Body of pancreas (tissue), 4 donors: ENCODE results near the gene AEN. TPM values are rescaled to one million over a fixed set of nuclear protein-coding genes. Genes with fewer than 3 reads are reported as not detected.
"Not testable (repeated sequence)": the region's sequence is repeated elsewhere in the genome, so short reads cannot be mapped to it uniquely, and the experiment has no call there.

ENCODE experiments used
- ATAC-seq: fragments of 150-250 bp; one replicate; pipeline ENCODE4 v1.9.1; 2016
- DNase-seq, 4 donors: peaks; one replicate each; pipeline ENCODE4 v3.0.0-alpha.2; 2019
- H3K27ac ChIP-seq, 4 donors: fragments of 200-600 bp; sonication (generic); 1 replicate in 3 of 4; 2 replicates in 1 of 4; pipeline versions ENCODE4 v1.5.1 to v1.6.1; 2016 to 2019; ENCODE audit warnings: mild to moderate bottlenecking in 1 of 4, mixed read lengths in 1 of 4, moderate library complexity in 1 of 4
- H3K27me3 ChIP-seq, 2 donors: fragments of 200-600 bp; sonication (generic); one replicate each; pipeline ENCODE4 v1.6.0; 2016; ENCODE audit warnings: mild to moderate bottlenecking in 1 of 2
- H3K36me3 ChIP-seq, 2 donors: fragments of 200-600 bp; sonication (generic); replicated peaks in 1 of 2; 2 replicates each; pipeline ENCODE4 v1.5.1; 2016; ENCODE audit warnings: low read depth in 2 of 2; ENCODE audit not compliant: insufficient read depth in 1 of 2
- H3K4me1 ChIP-seq: fragments of 200-600 bp; sonication (generic); one replicate; pipeline ENCODE4 v1.6.0; 2016
- H3K4me3 ChIP-seq, 2 donors: fragments of 200-600 bp; sonication (generic); 1 replicate in 1 of 2; 2 replicates in 1 of 2; pipeline ENCODE4 v1.5.1; 2016 to 2019
- H3K9me3 ChIP-seq, 3 donors: fragments of 200-600 bp; sonication (generic); 1 replicate in 2 of 3; 2 replicates in 1 of 3; pipeline ENCODE4 v1.5.1; 2016
- CTCF ChIP-seq, 7 experiments: fragments of 450-650 bp in 4 of 7; fragments of 200-600 bp in 3 of 7; sonication (generic) in 3 of 7; IDR thresholded peaks; one replicate each; pipeline ENCODE4 v1.5.1; 2016 to 2019; ENCODE audit warnings: antibody characterized with exemption in 7 of 7
- POLR2A ChIP-seq, 3 donors: fragments of 450-650 bp; IDR thresholded peaks; one replicate each; pipeline ENCODE4 v1.6.1; 2016; ENCODE audit warnings: antibody characterized with exemption in 3 of 3, mild to moderate bottlenecking in 2 of 3
- WGBS, 2 donors: methylation state at CpG; one replicate each; pipeline ENCODE4 v1.1.5; 2017; 5-methylcytosine and 5-hydroxymethylcytosine counted together
- intact Hi-C: fragments of 100-400 bp; cut with DNase I; formaldehyde crosslinking; loops from one replicate; pipeline ENCODE4 v1.15.1; 2023
- total RNA-seq, 2 donors: library from RNA; depleted of rRNA; stranded (reverse); fragments of >200 nt; gene quantifications; one replicate each; pipeline ENCODE4 v1.1.0, GENCODE V29; 2016

Gene AEN
- total RNA-seq, 2 donors from 2014 or later: 20.4 to 23.3 TPM

GRCh38 chr15:88637841-88638625 is 16.9 kb downstream of the AEN start:
- ATAC-seq: peak; percentile 10
- Histone ChIP-seq H3K4me1 (peaks cover 55% of the 10 kb centered on the region), H3K4me3 (no peak overlapping the region), H3K36me3 (no peaks in the 10 kb centered on the region), H3K27me3 (no peaks in the 10 kb centered on the region), H3K9me3 (no peaks in the 10 kb centered on the region), H3K27ac (peak overlapping the region; percentile 89 to 98 (median 94))
- peak; percentile 42 to 49 (median 44) for DNase-seq
- intact Hi-C loops: no loop called here
- 61 to 66% methylated on average over 7 of the region's 7 CpGs for WGBS, 2 donors
- TF ChIP-seq POLR2A (IDR thresholded peaks at IDR 0.05) (no peak), CTCF (IDR thresholded peaks at IDR 0.05) (no peak)

GRCh38 chr15:88638626-88639372 is 17.7 kb downstream of the AEN start, which contains the start of gene ISG20:
Gene ISG20 (plus strand): TSS chr15:88639016. CDS start chr15:88639367, 351 bp downstream.
- ATAC-seq (peak; percentile 87), DNase-seq (peak; percentile 93 to 98 (median 96))
- Histone ChIP-seq H3K4me3 (no peak within 1 kb of the TSS), H3K27me3 (no peaks in the 10 kb centered on the region), H3K36me3 (no peaks in the 10 kb centered on the region), H3K9me3 (no peaks in the 10 kb centered on the region), H3K4me1 (peaks cover 55% of the 10 kb centered on the region), H3K27ac (peak within 1 kb of the TSS; percentile 89 to 98 (median 94))
- 4% methylated on average over 14 to 27 of the region's 27 CpGs for WGBS, 2 donors
- TF ChIP-seq POLR2A (IDR thresholded peaks at IDR 0.05) (peak; percentile 88 to 97 (median 95)), CTCF (IDR thresholded peaks at IDR 0.05) (peak; percentile 18 to 73 (median 59))
- intact Hi-C loops: no loop called here

- 89 to 92% methylated on average over 12 of the region's 12 CpGs for WGBS, 2 donors
- TF ChIP-seq CTCF (IDR thresholded peaks at IDR 0.05) (no peak), POLR2A (IDR thresholded peaks at IDR 0.05) (no peak)
- no peaks in the 10 kb centered on the region for H3K27me3 ChIP-seq
- H3K27ac ChIP-seq: no peak overlapping the region
- ATAC-seq: no peak
- intact Hi-C loops: no loop called here
- DNase-seq: no peak
- no peaks in the 10 kb centered on the region for H3K9me3 ChIP-seq
- no peak overlapping the region for H3K4me3 ChIP-seq
- H3K36me3 ChIP-seq: no peaks in the 10 kb centered on the region
- H3K4me1 ChIP-seq: peaks cover 35% of the 10 kb centered on the region
Observed at GRCh38 chr15:88641959-88642452, 20.9 kb downstream of the AEN start.

GRCh38 chr15:88642514-88642913 is 21.4 kb downstream of the AEN start:
- H3K4me3 ChIP-seq, DNase-seq: not testable (repeated sequence)

GRCh38 chr15:88644741-88645140 is 23.6 kb downstream of the AEN start:
- DNase-seq (no peak), ATAC-seq (no peak)
- H3K4me3 ChIP-seq: no peak overlapping the region
- WGBS, 2 donors: 81 to 93% methylated on average over 7 to 9 of the region's 9 CpGs
- no peaks in the 10 kb centered on the region for H3K27me3 ChIP-seq
- no peaks in the 10 kb centered on the region for H3K9me3 ChIP-seq
- TF ChIP-seq POLR2A (IDR thresholded peaks at IDR 0.05): no peak
- no peak for TF ChIP-seq CTCF (IDR thresholded peaks at IDR 0.05)
- H3K4me1 ChIP-seq: peaks cover 37% of the 10 kb centered on the region
- intact Hi-C loops: no loop called here
- H3K27ac ChIP-seq: no peak overlapping the region
- H3K36me3 ChIP-seq: no peaks in the 10 kb centered on the region

More at GRCh38 chr15:88642514-88642913, 21.4 kb downstream of the AEN start:
- intact Hi-C loops, H3K36me3 ChIP-seq, H3K27me3 ChIP-seq, H3K9me3 ChIP-seq, H3K27ac ChIP-seq, ATAC-seq: not testable (repeated sequence)
- 93 to 94% methylated on average over 11 of the region's 11 CpGs for WGBS, 2 donors
- H3K4me1 ChIP-seq: peaks cover 35% of the 10 kb centered on the region
